Neural cell (in vitro differentiated cells): Measurements from ENCODE around the gene SP9. TPM values are rescaled to one million over a fixed set of nuclear protein-coding genes. Genes with fewer than 3 reads are reported as not detected.
"Not testable (repeated sequence)": the region's sequence is repeated elsewhere in the genome, so short reads cannot be mapped to it uniquely, and the experiment has no call there.

Source experiments
- H2AFZ ChIP-seq: fragments of 200-600, 300-800 bp; sonication (generic), shearing (Covaris generic); 2 replicates; pipeline ENCODE4 v1.6.0; 2014; ENCODE audit warnings: low read depth, mild to moderate bottlenecking, antibody characterized with exemption, low read length, moderate library complexity
- H3F3A ChIP-seq: fragments of 200-600 bp; shearing (Covaris generic); 2 replicates; pipeline ENCODE4 v1.6.1; 2016; ENCODE audit warnings: mild to moderate bottlenecking, moderate library complexity, mixed read lengths, antibody characterized with exemption, low read length; ENCODE audit not compliant: insufficient read depth, poor library complexity, severe bottlenecking
- H3K27ac ChIP-seq: fragments of 200-600, 300-800 bp; sonication (generic), shearing (Covaris generic); 2 replicates; pipeline ENCODE4 v1.5.1; 2014; ENCODE audit warnings: mild to moderate bottlenecking, low read length, moderate library complexity
- H3K27me3 ChIP-seq: fragments of 300-800, 200-600 bp; sonication (generic), shearing (Covaris generic); 2 replicates; pipeline ENCODE4 v1.6.0; 2014; ENCODE audit warnings: mild to moderate bottlenecking, low read depth, low read length, moderate library complexity; ENCODE audit not compliant: insufficient read depth
- H3K36me3 ChIP-seq: fragments of 300-800, 200-600 bp; sonication (generic), shearing (Covaris generic); 2 replicates; pipeline ENCODE4 v1.5.1; 2014; ENCODE audit warnings: mild to moderate bottlenecking, antibody characterized with exemption, low read length, moderate library complexity; ENCODE audit not compliant: insufficient read depth
- H3K4me2 ChIP-seq: fragments of 300-800, 200-600 bp; sonication (generic), shearing (Covaris generic); 2 replicates; pipeline ENCODE4 v1.6.0; 2014; ENCODE audit warnings: mild to moderate bottlenecking, low read length
- H3K4me3 ChIP-seq: fragments of 300-800, 200-600 bp; sonication (generic), shearing (Covaris generic); 2 replicates; pipeline ENCODE4 v1.5.1; 2014; ENCODE audit warnings: mild to moderate bottlenecking, low read length, moderate library complexity
- H3K79me2 ChIP-seq: fragments of 200-600 bp; shearing (Covaris generic); replicated peaks from 2 replicates; pipeline ENCODE4 v1.6.0; 2014; ENCODE audit warnings: mild to moderate bottlenecking, low read length, moderate library complexity; ENCODE audit not compliant: insufficient read depth
- H3K9ac ChIP-seq: fragments of 300-800, 200-600 bp; sonication (generic), shearing (Covaris generic); 2 replicates; pipeline ENCODE4 v1.6.1; 2016; ENCODE audit warnings: mild to moderate bottlenecking, low read length, mixed read lengths
- H3K9me2 ChIP-seq: fragments of 200-600 bp; shearing (Covaris generic); 2 replicates; pipeline ENCODE4 v1.6.1; 2016; ENCODE audit warnings: mild to moderate bottlenecking, low read length, mixed read lengths; ENCODE audit not compliant: insufficient read depth
- H3K9me3 ChIP-seq: fragments of 200-600, 300-800 bp; sonication (generic), shearing (Covaris generic); 2 replicates; pipeline ENCODE4 v1.6.1; 2016; ENCODE audit warnings: mild to moderate bottlenecking, mixed run types, low read length, moderate library complexity, mixed read lengths
- H4K20me1 ChIP-seq: fragments of 200-600 bp; shearing (Covaris generic); 2 replicates; pipeline ENCODE4 v1.6.1; 2016; ENCODE audit warnings: mild to moderate bottlenecking, mixed run types; ENCODE audit not compliant: insufficient read depth
- CTCF ChIP-seq: fragments of 450-650 bp; IDR thresholded peaks from 2 replicates; pipeline ENCODE4 v1.5.1; 2014; ENCODE audit warnings: antibody characterized with exemption, mild to moderate bottlenecking, moderate library complexity; ENCODE audit not compliant: poor library complexity, severe bottlenecking
- EP300 ChIP-seq: fragments of 450-650 bp; conservative IDR thresholded peaks from 2 replicates; pipeline ENCODE4 v1.6.1; 2014; ENCODE audit warnings: antibody characterized with exemption, mild to moderate bottlenecking, moderate library complexity; ENCODE audit not compliant: poor library complexity, severe bottlenecking
- EZH2 ChIP-seq: fragments of 200-600, 300-800 bp; shearing (Covaris generic), sonication (generic); IDR thresholded peaks from 2 replicates; pipeline ENCODE4 v1.6.1; 2014; ENCODE audit warnings: antibody characterized with exemption, low read length, borderline replicate concordance, mild to moderate bottlenecking; ENCODE audit not compliant: insufficient read depth, poor library complexity, severe bottlenecking
- MXI1 ChIP-seq: fragments of 450-650 bp; conservative IDR thresholded peaks from 2 replicates; pipeline ENCODE4 v1.6.1; 2014; ENCODE audit warnings: antibody characterized with exemption, mild to moderate bottlenecking; ENCODE audit not compliant: poor library complexity, severe bottlenecking
- POLR2AphosphoS5 ChIP-seq: IDR thresholded peaks from 2 replicates; pipeline ENCODE4 v1.6.1; 2012
- RAD21 ChIP-seq: fragments of 450-650 bp; conservative IDR thresholded peaks from 2 replicates; pipeline ENCODE4 v1.6.1; 2014; ENCODE audit warnings: antibody characterized with exemption, mild to moderate bottlenecking, moderate library complexity
- SMC3 ChIP-seq: fragments of 450-650 bp; conservative IDR thresholded peaks from 2 replicates; pipeline ENCODE4 v1.6.1; 2014; ENCODE audit warnings: antibody characterized with exemption, mild to moderate bottlenecking, moderate library complexity; ENCODE audit not compliant: poor library complexity
- TAF1 ChIP-seq: IDR thresholded peaks from 2 replicates; pipeline ENCODE4 v1.6.1; 2012; ENCODE audit warnings: low read depth
- polyA plus RNA-seq: library from polyadenylated mRNA; depleted of rRNA; stranded (reverse); fragments of >200 nt; gene quantifications from 2 replicates; pipeline ENCODE4 v1.2.3, GENCODE V29; 2014
- TF ChIP-seq, protein P1 (sequence below): IDR thresholded peaks from 2 replicates; pipeline ENCODE4 v1.6.1; 2012; ENCODE audit warnings: borderline replicate concordance

The SP9 gene
- polyA plus RNA-seq, 1 donor from 2014 or later: 1.6 TPM

DNA sequence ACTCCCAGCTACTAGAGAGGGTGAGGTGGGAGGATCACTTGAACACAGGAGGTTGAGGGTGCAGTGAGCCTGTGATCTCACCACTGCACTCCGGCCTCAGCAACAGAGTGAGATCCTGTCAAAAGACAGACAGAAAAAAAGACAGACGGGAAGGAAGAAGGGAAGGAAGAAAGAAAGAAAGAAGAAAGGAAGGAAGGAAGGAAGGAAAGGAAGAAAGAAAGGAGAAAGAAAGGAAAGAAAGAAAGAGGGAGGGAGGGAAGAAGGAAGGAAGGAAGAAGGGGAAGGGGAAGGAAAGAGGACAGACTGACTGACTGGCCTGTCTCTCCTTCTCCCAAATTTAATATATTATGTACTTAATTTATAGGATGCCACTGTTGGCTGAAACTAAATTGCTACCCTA is 21.6 kb downstream of the SP9 start:
- Histone ChIP-seq H3K9me3 (no peaks in the 10 kb centered on the region), H3K4me2 (no peak overlapping the region), H3K27me3 (no peaks in the 10 kb centered on the region), H3K9ac (no peak overlapping the region), H2AFZ (no peak overlapping the region), H3K9me2 (no peaks in the 10 kb centered on the region), H3K36me3 (no peaks in the 10 kb centered on the region), H3F3A (no peaks in the 10 kb centered on the region), H3K79me2 (no peaks in the 10 kb centered on the region), H3K27ac (no peak overlapping the region), H3K4me3 (no peak overlapping the region), H4K20me1 (no peaks in the 10 kb centered on the region)
- TF ChIP-seq EZH2 (no peak), RAD21 (no peak), TAF1 (no peak), CTCF (no peak), SMC3 (no peak), EP300 (no peak), POLR2AphosphoS5 (no peak), MXI1 (no peak)
- TF ChIP-seq, protein P1, sequence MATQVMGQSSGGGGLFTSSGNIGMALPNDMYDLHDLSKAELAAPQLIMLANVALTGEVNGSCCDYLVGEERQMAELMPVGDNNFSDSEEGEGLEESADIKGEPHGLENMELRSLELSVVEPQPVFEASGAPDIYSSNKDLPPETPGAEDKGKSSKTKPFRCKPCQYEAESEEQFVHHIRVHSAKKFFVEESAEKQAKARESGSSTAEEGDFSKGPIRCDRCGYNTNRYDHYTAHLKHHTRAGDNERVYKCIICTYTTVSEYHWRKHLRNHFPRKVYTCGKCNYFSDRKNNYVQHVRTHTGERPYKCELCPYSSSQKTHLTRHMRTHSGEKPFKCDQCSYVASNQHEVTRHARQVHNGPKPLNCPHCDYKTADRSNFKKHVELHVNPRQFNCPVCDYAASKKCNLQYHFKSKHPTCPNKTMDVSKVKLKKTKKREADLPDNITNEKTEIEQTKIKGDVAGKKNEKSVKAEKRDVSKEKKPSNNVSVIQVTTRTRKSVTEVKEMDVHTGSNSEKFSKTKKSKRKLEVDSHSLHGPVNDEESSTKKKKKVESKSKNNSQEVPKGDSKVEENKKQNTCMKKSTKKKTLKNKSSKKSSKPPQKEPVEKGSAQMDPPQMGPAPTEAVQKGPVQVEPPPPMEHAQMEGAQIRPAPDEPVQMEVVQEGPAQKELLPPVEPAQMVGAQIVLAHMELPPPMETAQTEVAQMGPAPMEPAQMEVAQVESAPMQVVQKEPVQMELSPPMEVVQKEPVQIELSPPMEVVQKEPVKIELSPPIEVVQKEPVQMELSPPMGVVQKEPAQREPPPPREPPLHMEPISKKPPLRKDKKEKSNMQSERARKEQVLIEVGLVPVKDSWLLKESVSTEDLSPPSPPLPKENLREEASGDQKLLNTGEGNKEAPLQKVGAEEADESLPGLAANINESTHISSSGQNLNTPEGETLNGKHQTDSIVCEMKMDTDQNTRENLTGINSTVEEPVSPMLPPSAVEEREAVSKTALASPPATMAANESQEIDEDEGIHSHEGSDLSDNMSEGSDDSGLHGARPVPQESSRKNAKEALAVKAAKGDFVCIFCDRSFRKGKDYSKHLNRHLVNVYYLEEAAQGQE: no peak

GRCh38 chr2:174359663-174360062 is 24.9 kb downstream of the SP9 start:
- H3F3A ChIP-seq, H3K9me2 ChIP-seq, H3K79me2 ChIP-seq, H3K27me3 ChIP-seq, H3K36me3 ChIP-seq, H3K9me3 ChIP-seq, H2AFZ ChIP-seq, H3K4me2 ChIP-seq, H3K4me3 ChIP-seq, H3K9ac ChIP-seq, H4K20me1 ChIP-seq, H3K27ac ChIP-seq: not testable (repeated sequence)

GRCh38 chr2:174362949-174363348 is 28.2 kb downstream of the SP9 start:
- Histone ChIP-seq H3K79me2 (no peaks in the 10 kb centered on the region), H3K9ac (no peak overlapping the region), H3K9me2 (no peaks in the 10 kb centered on the region), H3K4me3 (no peak overlapping the region), H4K20me1 (no peaks in the 10 kb centered on the region), H3F3A (no peaks in the 10 kb centered on the region), H2AFZ (no peak overlapping the region), H3K4me2 (no peak overlapping the region), H3K36me3 (peaks cover 8% of the 10 kb centered on the region), H3K27ac (no peak overlapping the region), H3K9me3 (peaks cover 6% of the 10 kb centered on the region), H3K27me3 (no peaks in the 10 kb centered on the region)
- TF ChIP-seq RAD21: no peak
- no peak for TF ChIP-seq TAF1
- TF ChIP-seq, protein P1: no peak
- no peak for TF ChIP-seq MXI1
- no peak for TF ChIP-seq CTCF
- TF ChIP-seq POLR2AphosphoS5: no peak
- TF ChIP-seq EZH2: no peak
- no peak for TF ChIP-seq EP300
- no peak for TF ChIP-seq SMC3
